ENCODE results near the gene OTOP2.

Gene OTOP2

GRCh38 chr17:74878658-74879057 is 45.4 kb upstream of the OTOP2 start:
- no peak for FAIRE-seq
- no peak for DNase-seq (ENCODE audit: insufficient read length, low spot score)
- TF ChIP-seq, protein P1, sequence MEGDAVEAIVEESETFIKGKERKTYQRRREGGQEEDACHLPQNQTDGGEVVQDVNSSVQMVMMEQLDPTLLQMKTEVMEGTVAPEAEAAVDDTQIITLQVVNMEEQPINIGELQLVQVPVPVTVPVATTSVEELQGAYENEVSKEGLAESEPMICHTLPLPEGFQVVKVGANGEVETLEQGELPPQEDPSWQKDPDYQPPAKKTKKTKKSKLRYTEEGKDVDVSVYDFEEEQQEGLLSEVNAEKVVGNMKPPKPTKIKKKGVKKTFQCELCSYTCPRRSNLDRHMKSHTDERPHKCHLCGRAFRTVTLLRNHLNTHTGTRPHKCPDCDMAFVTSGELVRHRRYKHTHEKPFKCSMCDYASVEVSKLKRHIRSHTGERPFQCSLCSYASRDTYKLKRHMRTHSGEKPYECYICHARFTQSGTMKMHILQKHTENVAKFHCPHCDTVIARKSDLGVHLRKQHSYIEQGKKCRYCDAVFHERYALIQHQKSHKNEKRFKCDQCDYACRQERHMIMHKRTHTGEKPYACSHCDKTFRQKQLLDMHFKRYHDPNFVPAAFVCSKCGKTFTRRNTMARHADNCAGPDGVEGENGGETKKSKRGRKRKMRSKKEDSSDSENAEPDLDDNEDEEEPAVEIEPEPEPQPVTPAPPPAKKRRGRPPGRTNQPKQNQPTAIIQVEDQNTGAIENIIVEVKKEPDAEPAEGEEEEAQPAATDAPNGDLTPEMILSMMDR (IDR thresholded peaks at IDR 0.05; ENCODE audit: insufficient read depth, missing control alignments) = no peak

DNA sequence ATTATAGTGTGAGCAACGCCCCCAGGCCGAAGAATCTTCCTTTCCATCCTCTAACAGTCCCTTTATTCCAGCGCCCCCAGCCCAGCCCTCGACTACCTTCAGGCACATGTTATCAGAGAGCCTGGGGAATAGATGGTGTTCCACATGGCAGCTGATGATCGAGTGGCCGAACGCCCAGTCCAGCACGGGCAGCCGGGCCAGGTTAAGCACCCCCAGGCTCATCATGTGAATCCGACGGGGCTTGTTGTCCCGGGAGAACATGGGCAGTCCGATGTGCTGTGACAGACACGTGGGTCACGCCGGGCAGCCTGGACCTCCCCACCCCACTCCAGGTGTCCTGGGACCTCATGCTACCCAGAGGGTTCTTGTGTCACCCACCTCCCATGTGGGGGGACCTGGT is 44.8 kb upstream of the OTOP2 start:
- FAIRE-seq (no peak), DNase-seq (ENCODE audit: insufficient read length, low spot score) (no peak)
- TF ChIP-seq, protein P1 (IDR thresholded peaks at IDR 0.05; ENCODE audit: insufficient read depth, missing control alignments) = no peak

DNA sequence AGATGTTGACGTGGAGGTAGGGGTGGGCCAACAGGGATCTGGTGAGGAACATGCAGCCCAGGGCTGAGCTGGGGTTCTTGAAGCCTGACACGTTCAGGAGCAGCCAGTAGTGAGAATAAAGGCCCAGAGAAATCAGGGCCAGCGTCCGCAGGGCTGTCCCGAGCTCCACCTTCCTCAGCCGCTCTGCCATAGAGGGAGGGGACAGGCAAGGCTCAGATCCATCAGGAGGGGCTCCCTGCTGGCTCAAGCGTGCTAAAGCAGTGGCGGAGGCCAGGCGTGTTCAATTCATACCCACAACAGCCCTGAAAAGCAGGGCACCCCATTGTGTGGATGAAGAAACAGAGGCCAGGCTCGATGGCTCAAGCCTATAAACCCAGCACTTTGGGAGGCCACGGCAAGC is 43.0 kb upstream of the OTOP2 start:
- FAIRE-seq (no peak), DNase-seq (ENCODE audit: insufficient read length, low spot score) (no peak)
- TF ChIP-seq, protein P1 (IDR thresholded peaks at IDR 0.05; ENCODE audit: insufficient read depth, missing control alignments) = no peak

- DNase-seq (ENCODE audit: insufficient read length, low spot score) (no peak), FAIRE-seq (no peak)
- TF ChIP-seq, protein P1 (IDR thresholded peaks at IDR 0.05; ENCODE audit: insufficient read depth, missing control alignments) = no peak
These were observed 41.4 kb upstream of the OTOP2 start for GRCh38 chr17:74882517-74883240.

DNA sequence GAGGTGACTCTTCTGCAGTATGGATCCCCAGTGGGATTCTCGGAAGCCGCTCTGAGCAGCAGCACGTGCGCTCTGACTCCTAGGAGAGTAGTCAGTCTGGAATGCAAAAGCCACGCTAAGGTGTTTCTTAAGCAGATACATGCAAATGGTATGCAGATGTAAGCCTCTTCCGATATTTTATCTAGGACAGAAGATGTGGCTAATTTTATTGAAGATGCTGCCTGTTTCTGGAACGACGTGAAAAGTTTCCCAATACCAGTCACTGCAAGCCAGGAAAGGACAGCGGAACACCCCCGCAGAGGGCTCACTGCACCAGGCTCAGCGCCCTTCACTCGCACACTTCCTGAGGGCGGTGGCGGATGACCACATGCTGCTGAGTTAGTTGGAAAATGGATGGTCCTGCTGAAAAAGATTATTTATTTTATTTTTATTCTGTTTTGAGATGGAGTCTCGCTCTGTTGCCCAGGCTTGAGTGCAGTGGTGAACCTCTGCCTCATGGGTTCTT is 40.8 kb upstream of the OTOP2 start:
- TF ChIP-seq, protein P1 (IDR thresholded peaks at IDR 0.05; ENCODE audit: insufficient read depth, missing control alignments) = no peak
- no peak for FAIRE-seq
- DNase-seq (ENCODE audit: insufficient read length, low spot score) = no peak

DNA sequence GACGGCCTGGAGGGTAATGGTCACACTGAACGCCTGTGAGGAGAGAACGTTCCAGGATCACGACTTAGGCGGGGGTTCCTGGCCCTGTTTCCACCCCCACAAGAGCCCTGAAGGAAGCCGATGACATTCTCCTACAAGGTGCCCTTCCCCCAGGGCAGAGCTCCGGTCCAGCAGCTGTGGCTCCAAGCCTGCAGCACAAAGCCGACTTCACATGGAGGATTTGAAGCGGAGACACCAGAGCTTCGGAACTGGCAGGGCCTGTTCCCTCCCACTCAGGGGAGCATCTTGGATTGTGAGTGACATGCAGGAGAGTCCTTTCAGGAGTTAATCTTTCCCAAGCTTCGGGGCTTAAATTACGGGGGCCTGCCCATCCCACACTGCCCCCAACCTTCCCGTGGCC is 35.6 kb upstream of the OTOP2 start:
- FAIRE-seq (no peak), DNase-seq (ENCODE audit: insufficient read length, low spot score) (no peak)
- TF ChIP-seq, protein P1 (IDR thresholded peaks at IDR 0.05; ENCODE audit: insufficient read depth, missing control alignments) = no peak

DNA sequence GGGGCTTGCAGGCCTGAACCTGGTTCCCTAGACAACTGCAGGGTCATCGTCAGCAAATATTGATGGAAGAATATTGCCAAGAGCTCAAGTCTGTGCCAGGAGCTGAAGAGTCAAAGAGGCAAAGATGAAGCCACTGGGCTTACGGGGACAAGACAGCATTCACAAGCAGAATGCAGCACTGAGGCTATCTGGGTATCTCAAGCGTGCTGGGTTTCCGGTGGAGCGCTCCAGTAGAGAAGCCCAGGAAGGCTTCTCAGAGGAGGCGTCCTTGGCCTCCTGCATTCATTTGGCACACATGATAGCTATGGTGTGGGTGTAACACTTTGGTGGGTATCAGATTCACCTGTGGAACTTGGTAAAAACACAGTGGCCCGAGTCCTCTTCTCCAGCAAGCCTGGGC is 33.5 kb upstream of the OTOP2 start:
- DNase-seq (ENCODE audit: insufficient read length, low spot score) (no peak), FAIRE-seq (no peak)
- TF ChIP-seq, protein P1 (IDR thresholded peaks at IDR 0.05; ENCODE audit: insufficient read depth, missing control alignments) = no peak
